Measurements from ENCODE around the gene CCDC68. TPM values are rescaled to one million over a fixed set of nuclear protein-coding genes. Genes with fewer than 3 reads are reported as not detected.

The CCDC68 gene
- total and polyA plus RNA-seq, 2 of the 13 experiments (the other 11 are each of a cell fraction or from before 2014, with no cell fraction given), result 4.6 to 13.3 TPM

DNA sequence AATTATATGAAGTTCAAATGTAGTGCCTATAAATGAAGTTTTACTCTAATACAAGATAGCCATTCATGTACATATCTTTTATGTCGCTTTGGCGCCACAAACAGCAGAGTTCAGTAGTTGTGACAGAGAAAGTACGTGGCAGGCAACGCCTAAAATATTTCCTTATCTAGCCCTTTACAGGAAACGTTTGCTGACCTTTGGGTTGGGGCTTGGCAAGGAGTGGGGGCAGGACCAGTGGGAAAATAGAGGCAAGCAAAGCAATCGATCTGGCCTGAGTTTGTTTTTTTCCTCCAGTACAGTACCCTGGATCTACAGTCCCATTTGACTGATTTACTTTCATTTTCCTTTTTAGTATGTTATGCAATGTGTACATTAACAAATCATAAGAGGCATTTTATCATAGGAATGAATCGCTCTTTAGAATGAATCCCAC, 13.1 kb downstream of the CCDC68 start (continued):
- TF ChIP-seq ZNF280D (CRISPR knock-in tag; IDR thresholded peaks at IDR 0.05), result peak; percentile 78; the same call in 1 of the 2 replicates
- no peak for TF ChIP-seq HHEX (CRISPR knock-in tag; IDR thresholded peaks at IDR 0.05)
- TF ChIP-seq LCORL (IDR thresholded peaks at IDR 0.05), result no peak
- peak; percentile 84; the same call in 1 of the 2 replicates for TF ChIP-seq LCORL (CRISPR knock-in tag; IDR thresholded peaks at IDR 0.05)
- no peak for TF ChIP-seq FOSL1 (CRISPR knock-in tag; IDR thresholded peaks at IDR 0.05; ENCODE audit: borderline replicate concordance)
- TF ChIP-seq HIVEP1 (CRISPR knock-in tag; IDR thresholded peaks at IDR 0.05), result no peak
- TF ChIP-seq HMG20A (CRISPR knock-in tag; IDR thresholded peaks at IDR 0.05; ENCODE audit: borderline replicate concordance), result peak; percentile 92
- TF ChIP-seq, protein P1, sequence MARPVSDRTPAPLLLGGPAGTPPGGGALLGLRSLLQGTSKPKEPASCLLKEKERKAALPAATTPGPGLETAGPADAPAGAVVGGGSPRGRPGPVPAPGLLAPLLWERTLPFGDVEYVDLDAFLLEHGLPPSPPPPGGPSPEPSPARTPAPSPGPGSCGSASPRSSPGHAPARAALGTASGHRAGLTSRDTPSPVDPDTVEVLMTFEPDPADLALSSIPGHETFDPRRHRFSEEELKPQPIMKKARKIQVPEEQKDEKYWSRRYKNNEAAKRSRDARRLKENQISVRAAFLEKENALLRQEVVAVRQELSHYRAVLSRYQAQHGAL (CRISPR knock-in tag; IDR thresholded peaks at IDR 0.05; ENCODE audit: not compliant biosample characterization), result no peak
- no peak for TF ChIP-seq ZFY (CRISPR knock-in tag; IDR thresholded peaks at IDR 0.05)
- no peak for TF ChIP-seq TAF15 (IDR thresholded peaks at IDR 0.05; ENCODE audit: low read depth, low read length, poor library complexity, severe bottlenecking)
- TF ChIP-seq ZNF10 (CRISPR knock-in tag; IDR thresholded peaks at IDR 0.05; ENCODE audit: borderline replicate concordance, low read depth), result no peak
- peak; percentile 74 for TF ChIP-seq ZNF816 (CRISPR knock-in tag; IDR thresholded peaks at IDR 0.05; ENCODE audit: borderline replicate concordance)
- TF ChIP-seq THYN1 (CRISPR knock-in tag; IDR thresholded peaks at IDR 0.05; ENCODE audit: borderline replicate concordance, low read depth), result no peak
- TF ChIP-seq MATR3 (CRISPR knock-in tag; IDR thresholded peaks at IDR 0.05), result no peak
- TF ChIP-seq SOX13 (IDR thresholded peaks at IDR 0.05), result peak; percentile 81
- TF ChIP-seq SOX13 (CRISPR knock-in tag; conservative IDR thresholded peaks at IDR 0.05 in 1 of 2, IDR thresholded peaks at IDR 0.05 in 1 of 2), result peak in 1 of 2 experiments; percentile 88; a peak in 2 of 4 replicates
- peak; percentile 86 for TF ChIP-seq ZBTB7B (CRISPR knock-in tag; IDR thresholded peaks at IDR 0.05)
- TF ChIP-seq MYPOP (CRISPR knock-in tag; IDR thresholded peaks at IDR 0.05), result no peak
- 0 out of 2 replicates have a peak, but pooled peaks have one; percentile 41 for TF ChIP-seq BORCS8-MEF2B (CRISPR knock-in tag; IDR thresholded peaks at IDR 0.05)
- TF ChIP-seq ZNF781 (CRISPR knock-in tag; IDR thresholded peaks at IDR 0.05; ENCODE audit: borderline replicate concordance, not compliant biosample characterization), result no peak
- TF ChIP-seq ZNF577 (CRISPR knock-in tag; IDR thresholded peaks at IDR 0.05; ENCODE audit: borderline replicate concordance, low read depth), result no peak
- TF ChIP-seq CAMTA2 (CRISPR knock-in tag; IDR thresholded peaks at IDR 0.05; ENCODE audit: borderline replicate concordance), result no peak
- TF ChIP-seq, protein P2, sequence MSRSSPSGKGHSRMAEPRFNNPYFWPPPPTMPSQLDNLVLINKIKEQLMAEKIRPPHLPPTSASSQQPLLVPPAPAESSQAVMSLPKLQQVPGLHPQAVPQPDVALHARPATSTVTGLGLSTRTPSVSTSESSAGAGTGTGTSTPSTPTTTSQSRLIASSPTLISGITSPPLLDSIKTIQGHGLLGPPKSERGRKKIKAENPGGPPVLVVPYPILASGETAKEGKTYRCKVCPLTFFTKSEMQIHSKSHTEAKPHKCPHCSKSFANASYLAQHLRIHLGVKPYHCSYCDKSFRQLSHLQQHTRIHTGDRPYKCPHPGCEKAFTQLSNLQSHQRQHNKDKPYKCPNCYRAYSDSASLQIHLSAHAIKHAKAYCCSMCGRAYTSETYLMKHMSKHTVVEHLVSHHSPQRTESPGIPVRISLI (CRISPR knock-in tag; IDR thresholded peaks at IDR 0.05; ENCODE audit: borderline replicate concordance), result peak; percentile 85
- TF ChIP-seq NR1H2 (CRISPR knock-in tag; IDR thresholded peaks at IDR 0.05; ENCODE audit: borderline replicate concordance, low read depth), result no peak; the same call in 1 of the 2 replicates
- no peak for TF ChIP-seq ZNF251 (CRISPR knock-in tag; IDR thresholded peaks at IDR 0.05)
- TF ChIP-seq ZNF619 (CRISPR knock-in tag; IDR thresholded peaks at IDR 0.05), result no peak

All from HepG2 (cell line).